Smooth muscle cell of the umbilical artery (primary cell): Measurements from ENCODE around the gene B3GALNT2. TPM values are rescaled to one million over a fixed set of nuclear protein-coding genes. Genes with fewer than 3 reads are reported as not detected.

ENCODE experiments used
- total RNA-seq: library from RNA; depleted of rRNA; stranded (reverse); fragments of >200 nt; gene quantifications from 2 replicates; pipeline ENCODE4 v1.2.3, GENCODE V29; 2014

The B3GALNT2 gene
- total RNA-seq = 49.6 and 53.2 TPM in 2 replicates

GRCh38 chr1:235504122-235504493 lies at the start of gene B3GALNT2:
Gene B3GALNT2, minus strand, starts transcription at chr1:235504452. Its CDS starts 200 bp downstream, at chr1:235504252.

Other genes with a start within 250 kb of the B3GALNT2 start
- gene ARID4B, start 176.3 kb downstream of the B3GALNT2 start, total RNA-seq = 44.8 and 69.0 TPM in 2 replicates
- 16.9 and 30.4 TPM in 2 replicates for gene GGPS1, start 175.9 kb downstream of the B3GALNT2 start, total RNA-seq
- 20.2 and 33.1 TPM in 2 replicates for gene TBCE, start 137.0 kb downstream of the B3GALNT2 start, total RNA-seq
- 0.83 and 0.89 TPM in 2 replicates for gene GNG4, start 145.3 kb upstream of the B3GALNT2 start, total RNA-seq